Measurements from ENCODE around the gene PAGR1.
"Not testable (repeated sequence)": the region's sequence is repeated elsewhere in the genome, so short reads cannot be mapped to it uniquely, and the experiment has no call there.

Gene PAGR1

GRCh38 chr16:29777576-29778350, 38.2 kb upstream of the PAGR1 start, which contains the start of gene ZG16:
Gene ZG16 (plus strand): TSS chr16:29778256. CDS start chr16:29779267, 1,011 bp downstream.
- H3K79me1 ChIP-seq (ENCODE audit: low read depth, low read length) = no peaks in the 10 kb centered on the region
- H2AK5ac ChIP-seq (ENCODE audit: low read depth, low read length) = no peak within 1 kb of the TSS
- H2BK15ac ChIP-seq (ENCODE audit: low read length) = no peak within 1 kb of the TSS
- no peak within 1 kb of the TSS for H2BK5ac ChIP-seq (ENCODE audit: low read length)
- H2AFZ ChIP-seq (ENCODE audit: low read length) = no peak within 1 kb of the TSS
- DNase-seq (ENCODE audit: low spot score) = no peak
- H3K36me3 ChIP-seq (replicated peaks in 1 of 2; ENCODE audit: control insufficient read depth in 2 of 2, insufficient read depth in 2 of 2, low read length in 2 of 2) = no peaks in the 10 kb centered on the region
- no peak within 1 kb of the TSS for H3K18ac ChIP-seq (ENCODE audit: low read length)
- H2BK12ac ChIP-seq (ENCODE audit: low read length) = no peak within 1 kb of the TSS
- H3K4me1 ChIP-seq (ENCODE audit: control insufficient read depth in 2 of 2, insufficient read depth in 1 of 2, low read depth in 1 of 2, low read length in 2 of 2) = peaks cover 0 to 2% of the 10 kb centered on the region in 2 donors
- H3K23ac ChIP-seq (ENCODE audit: low read depth, low read length, poor library complexity) = no peak within 1 kb of the TSS
- no peak within 1 kb of the TSS for H3K27ac ChIP-seq (replicated peaks; ENCODE audit: low read length)
- no peak within 1 kb of the TSS for H3K4me3 ChIP-seq (ENCODE audit: low read length in 2 of 2)
- no peak within 1 kb of the TSS for H4K8ac ChIP-seq (ENCODE audit: low read depth, low read length)
- H3K27me3 ChIP-seq (ENCODE audit: control insufficient read depth in 3 of 3, insufficient read depth in 3 of 3, low read depth in 1 of 3, low read length in 3 of 3) = peaks cover 0 to 22% (median 2%) of the 10 kb centered on the region in 3 experiments
- H3K4ac ChIP-seq (ENCODE audit: low read length) = no peak within 1 kb of the TSS
- no peaks in the 10 kb centered on the region for H3K9me3 ChIP-seq (replicated peaks in 1 of 2; ENCODE audit: control insufficient read depth in 2 of 2, insufficient read depth in 1 of 2, low read depth in 1 of 2, low read length in 2 of 2)
- H4K91ac ChIP-seq (ENCODE audit: low read depth, low read length, poor library complexity) = no peak within 1 kb of the TSS
- no peak within 1 kb of the TSS for H3K14ac ChIP-seq (ENCODE audit: low read length)
- no CpG with 5 or more reads among the region's 10 CpGs for WGBS, 2 donors (ENCODE audit: extremely low coverage in 2 of 2, insufficient read length in 2 of 2, insufficient replicate concordance in 1 of 2)
- H3K9ac ChIP-seq (ENCODE audit: low read depth, low read length, poor library complexity) = no peak within 1 kb of the TSS
- H3K4me2 ChIP-seq (ENCODE audit: insufficient read depth, low read length, poor library complexity, severe bottlenecking) = no peak within 1 kb of the TSS
- no peak within 1 kb of the TSS for H2BK120ac ChIP-seq (ENCODE audit: low read depth, low read length)

- Histone ChIP-seq H4K91ac (ENCODE audit: low read depth, low read length, poor library complexity) (no peak overlapping the region), H3K27me3 (ENCODE audit: control insufficient read depth in 3 of 3, insufficient read depth in 3 of 3, low read depth in 1 of 3, low read length in 3 of 3) (peaks cover 0 to 22% (median 2%) of the 10 kb centered on the region in 3 experiments)
These were observed 36.5 kb upstream of the PAGR1 start for GRCh38 chr16:29779474-29779873.

GRCh38 chr16:29783094-29783953, 32.6 kb upstream of the PAGR1 start:
- H4K91ac ChIP-seq (ENCODE audit: low read depth, low read length, poor library complexity); DNase-seq (ENCODE audit: low spot score); H3K4me3 ChIP-seq (ENCODE audit: low read length in 2 of 2); H2BK5ac ChIP-seq (ENCODE audit: low read length); H3K79me1 ChIP-seq (ENCODE audit: low read depth, low read length); H2BK12ac ChIP-seq (ENCODE audit: low read length); H4K8ac ChIP-seq (ENCODE audit: low read depth, low read length); H3K4ac ChIP-seq (ENCODE audit: low read length); H3K9me3 ChIP-seq (replicated peaks in 1 of 2; ENCODE audit: control insufficient read depth in 2 of 2, insufficient read depth in 1 of 2, low read depth in 1 of 2, low read length in 2 of 2); H2AK5ac ChIP-seq (ENCODE audit: low read depth, low read length); H3K4me2 ChIP-seq (ENCODE audit: insufficient read depth, low read length, poor library complexity, severe bottlenecking); H2BK120ac ChIP-seq (ENCODE audit: low read depth, low read length); H3K4me1 ChIP-seq (ENCODE audit: control insufficient read depth in 2 of 2, insufficient read depth in 1 of 2, low read depth in 1 of 2, low read length in 2 of 2); H2BK15ac ChIP-seq (ENCODE audit: low read length); H3K9ac ChIP-seq (ENCODE audit: low read depth, low read length, poor library complexity); H3K18ac ChIP-seq (ENCODE audit: low read length); H3K27ac ChIP-seq (replicated peaks; ENCODE audit: low read length); H3K36me3 ChIP-seq (replicated peaks in 1 of 2; ENCODE audit: control insufficient read depth in 2 of 2, insufficient read depth in 2 of 2, low read length in 2 of 2); H3K23ac ChIP-seq (ENCODE audit: low read depth, low read length, poor library complexity); H3K14ac ChIP-seq (ENCODE audit: low read length): not testable (repeated sequence)
- Histone ChIP-seq H2AFZ (ENCODE audit: low read length) (peak overlapping the region; percentile 3), H3K27me3 (ENCODE audit: control insufficient read depth in 3 of 3, insufficient read depth in 3 of 3, low read depth in 1 of 3, low read length in 3 of 3) (peaks cover 0 to 18% (median 0%) of the 10 kb centered on the region in 3 experiments)
- no CpG with 5 or more reads among the region's 13 CpGs for WGBS, 2 donors (ENCODE audit: extremely low coverage in 2 of 2, insufficient read length in 2 of 2, insufficient replicate concordance in 1 of 2)

More at GRCh38 chr16:29779474-29779873, 36.5 kb upstream of the PAGR1 start:
- Histone ChIP-seq H2BK120ac (ENCODE audit: low read depth, low read length) (no peak overlapping the region), H2BK15ac (ENCODE audit: low read length) (no peak overlapping the region), H2AFZ (ENCODE audit: low read length) (no peak overlapping the region), H3K18ac (ENCODE audit: low read length) (no peak overlapping the region), H3K9me3 (replicated peaks in 1 of 2; ENCODE audit: control insufficient read depth in 2 of 2, insufficient read depth in 1 of 2, low read depth in 1 of 2, low read length in 2 of 2) (no peaks in the 10 kb centered on the region), H3K4me3 (ENCODE audit: low read length in 2 of 2) (no peak overlapping the region), H3K4ac (ENCODE audit: low read length) (no peak overlapping the region), H3K4me1 (ENCODE audit: control insufficient read depth in 2 of 2, insufficient read depth in 1 of 2, low read depth in 1 of 2, low read length in 2 of 2) (peaks cover 2 to 4% of the 10 kb centered on the region in 2 donors), H3K9ac (ENCODE audit: low read depth, low read length, poor library complexity) (no peak overlapping the region), H2BK12ac (ENCODE audit: low read length) (no peak overlapping the region), H3K36me3 (replicated peaks in 1 of 2; ENCODE audit: control insufficient read depth in 2 of 2, insufficient read depth in 2 of 2, low read length in 2 of 2) (no peaks in the 10 kb centered on the region), H2BK5ac (ENCODE audit: low read length) (no peak overlapping the region), H3K79me1 (ENCODE audit: low read depth, low read length) (no peaks in the 10 kb centered on the region), H4K8ac (ENCODE audit: low read depth, low read length) (no peak overlapping the region), H2AK5ac (ENCODE audit: low read depth, low read length) (no peak overlapping the region), H3K27ac (replicated peaks; ENCODE audit: low read length) (no peak overlapping the region), H3K23ac (ENCODE audit: low read depth, low read length, poor library complexity) (no peak overlapping the region), H3K4me2 (ENCODE audit: insufficient read depth, low read length, poor library complexity, severe bottlenecking) (no peak overlapping the region), H3K14ac (ENCODE audit: low read length) (no peak overlapping the region)
- WGBS, 2 donors (ENCODE audit: extremely low coverage in 2 of 2, insufficient read length in 2 of 2, insufficient replicate concordance in 1 of 2) = no CpG with 5 or more reads among the region's 10 CpGs
- no peak for DNase-seq (ENCODE audit: low spot score)

GRCh38 chr16:29784157-29784556, 31.8 kb upstream of the PAGR1 start:
- no peak overlapping the region for H3K23ac ChIP-seq (ENCODE audit: low read depth, low read length, poor library complexity)
- H3K36me3 ChIP-seq (replicated peaks in 1 of 2; ENCODE audit: control insufficient read depth in 2 of 2, insufficient read depth in 2 of 2, low read length in 2 of 2) = no peaks in the 10 kb centered on the region
- H3K4me2 ChIP-seq (ENCODE audit: insufficient read depth, low read length, poor library complexity, severe bottlenecking) = no peak overlapping the region
- DNase-seq (ENCODE audit: low spot score) = no peak
- H2BK12ac ChIP-seq (ENCODE audit: low read length) = no peak overlapping the region
- H2AFZ ChIP-seq (ENCODE audit: low read length) = no peak overlapping the region
- H2BK5ac ChIP-seq (ENCODE audit: low read length) = no peak overlapping the region
- no peak overlapping the region for H3K18ac ChIP-seq (ENCODE audit: low read length)
- H3K9me3 ChIP-seq (replicated peaks in 1 of 2; ENCODE audit: control insufficient read depth in 2 of 2, insufficient read depth in 1 of 2, low read depth in 1 of 2, low read length in 2 of 2) = no peaks in the 10 kb centered on the region
- H3K27me3 ChIP-seq (ENCODE audit: control insufficient read depth in 3 of 3, insufficient read depth in 3 of 3, low read depth in 1 of 3, low read length in 3 of 3) = peaks cover 0 to 18% (median 0%) of the 10 kb centered on the region in 3 experiments
- no peak overlapping the region for H4K91ac ChIP-seq (ENCODE audit: low read depth, low read length, poor library complexity)
- no peak overlapping the region for H2BK15ac ChIP-seq (ENCODE audit: low read length)
- H3K4me1 ChIP-seq (ENCODE audit: control insufficient read depth in 2 of 2, insufficient read depth in 1 of 2, low read depth in 1 of 2, low read length in 2 of 2) = peaks cover 3 to 4% of the 10 kb centered on the region in 2 donors
- no peak overlapping the region for H4K8ac ChIP-seq (ENCODE audit: low read depth, low read length)
- WGBS, 2 donors (ENCODE audit: extremely low coverage in 2 of 2, insufficient read length in 2 of 2, insufficient replicate concordance in 1 of 2) = no CpG with 5 or more reads among the region's 2 CpGs
- H3K14ac ChIP-seq (ENCODE audit: low read length) = no peak overlapping the region
- no peak overlapping the region for H3K9ac ChIP-seq (ENCODE audit: low read depth, low read length, poor library complexity)
- H3K4ac ChIP-seq (ENCODE audit: low read length) = no peak overlapping the region
- no peak overlapping the region for H2BK120ac ChIP-seq (ENCODE audit: low read depth, low read length)
- no peak overlapping the region for H3K4me3 ChIP-seq (ENCODE audit: low read length in 2 of 2)
- H3K27ac ChIP-seq (replicated peaks; ENCODE audit: low read length) = no peak overlapping the region
- H3K79me1 ChIP-seq (ENCODE audit: low read depth, low read length) = peaks cover 2% of the 10 kb centered on the region
- H2AK5ac ChIP-seq (ENCODE audit: low read depth, low read length) = no peak overlapping the region

Data from neuronal stem cell (in vitro differentiated cells).